ENCODE results near the gene SGSM2.

DNA sequence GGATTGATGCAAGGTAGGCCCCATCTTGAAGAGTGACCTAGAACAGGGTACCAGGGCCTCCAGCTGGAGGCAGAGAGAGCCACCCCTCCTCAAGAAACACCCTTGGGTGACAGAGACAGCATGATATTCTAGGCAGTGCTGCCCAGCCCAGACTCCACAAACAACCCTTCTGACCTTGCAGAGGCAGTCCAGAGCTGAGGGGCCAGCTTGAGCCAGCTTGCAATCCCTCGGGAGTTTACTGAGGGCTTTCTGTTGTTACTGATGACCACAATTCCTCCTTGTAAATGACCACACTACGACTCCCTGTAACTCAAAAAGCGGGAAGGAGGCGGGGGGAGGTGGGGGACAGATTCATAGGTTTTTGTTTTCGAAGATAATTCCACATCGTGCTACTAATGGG, 82.2 kb downstream of the SGSM2 start:
- TF ChIP-seq SPI1 (IDR thresholded peaks at IDR 0.05; ENCODE audit: low read depth, low read length) (no peak), POLR2A (IDR thresholded peaks at IDR 0.05; ENCODE audit: low read depth, low read length) (no peak), POLR2AphosphoS5 (IDR thresholded peaks at IDR 0.05; ENCODE audit: low read depth, low read length) (no peak), TAF1 (IDR thresholded peaks at IDR 0.05; ENCODE audit: low read depth, low read length) (no peak), PAX5 (IDR thresholded peaks at IDR 0.05; ENCODE audit: insufficient read depth, low read length, severe bottlenecking) (no peak), POU2F2 (IDR thresholded peaks at IDR 0.05; ENCODE audit: low read depth, low read length) (no peak)

Data from GM12891 (cell line).